SK-N-SH (cell line): Measurements from ENCODE around the gene CLSTN2. TPM values are rescaled to one million over a fixed set of nuclear protein-coding genes. Genes with fewer than 3 reads are reported as not detected.

Experiments used
- CTCF ChIA-PET: fragments of 300-600, 350-600 bp; formaldehyde crosslinking; extraction: SDS; loops from one replicate; lab custom pipeline; 2021; lab: Yijun Ruan, JAX
- POLR2A ChIA-PET: fragments of 350-600 bp; sonication (Branson Sonifier 250); formaldehyde crosslinking; extraction: SDS; loops from one replicate; lab custom pipeline; 2020; ENCODE audit warnings: antibody characterized with exemption, inconsistent platforms; lab: Yijun Ruan, JAX
- DNase-seq: peaks from one replicate; pipeline ENCODE4 v3.0.0; 2012
- H2AFZ ChIP-seq: fragments of 200-600 bp; sonication (generic); 2 replicates; pipeline ENCODE4 v1.8.1; 2016; ENCODE audit warnings: antibody characterized with exemption, mild to moderate bottlenecking, low read depth
- H3F3A ChIP-seq: fragments of 200-600 bp; sonication (generic); replicated peaks from 2 replicates; pipeline ENCODE3; 2016; ENCODE audit warnings: antibody characterized with exemption, mild to moderate bottlenecking; ENCODE audit not compliant: insufficient read depth
- H3K27ac ChIP-seq, 2 experiments: fragments of 200-500 bp in 1 of 2; fragments of 200-600 bp in 1 of 2; sonication (Bioruptor generic) in 1 of 2; sonication (generic), shearing (Covaris generic) in 1 of 2; 2 replicates each; pipeline versions ENCODE4 v1.5.1 to v1.6.1; 2014 to 2016; ENCODE audit warnings: low read depth in 2 of 2, inconsistent platforms in 1 of 2, low read length in 1 of 2, mild to moderate bottlenecking in 1 of 2, mixed read lengths in 1 of 2
- H3K27me3 ChIP-seq: fragments of 200-600 bp; sonication (generic), shearing (Covaris generic); 2 replicates; pipeline ENCODE4 v1.6.1; 2016; ENCODE audit warnings: mixed run types; ENCODE audit not compliant: insufficient read depth
- H3K36me3 ChIP-seq, 2 experiments: fragments of 200-500 bp in 1 of 2; fragments of 200-600 bp in 1 of 2; sonication (Bioruptor generic) in 1 of 2; sonication (generic) in 1 of 2; replicated peaks in 1 of 2; 2 replicates each; pipeline versions ENCODE3 to v1.5.1; 2014 to 2016; ENCODE audit warnings: low read length in 1 of 2, mild to moderate bottlenecking in 1 of 2; ENCODE audit not compliant: insufficient read depth in 2 of 2, control insufficient read depth in 1 of 2
- H3K4me1 ChIP-seq, 2 experiments: fragments of 200-500 bp in 1 of 2; fragments of 200-600 bp in 1 of 2; sonication (Bioruptor generic) in 1 of 2; sonication (generic), shearing (Covaris generic) in 1 of 2; 2 replicates each; pipeline versions ENCODE4 v1.5.1 to v1.6.1; 2014 to 2016; ENCODE audit warnings: low read depth in 1 of 2, low read length in 1 of 2, mixed run types in 1 of 2; ENCODE audit not compliant: insufficient read depth in 2 of 2, control insufficient read depth in 1 of 2
- H3K4me2 ChIP-seq: fragments of 200-600 bp; sonication (generic), shearing (Covaris generic); 2 replicates; pipeline ENCODE4 v1.6.1; 2017; ENCODE audit warnings: mixed run types
- H3K4me3 ChIP-seq, 2 experiments: fragments of 200-500 bp in 1 of 2; fragments of 200-600 bp in 1 of 2; sonication (Bioruptor generic) in 1 of 2; sonication (generic), shearing (Covaris generic) in 1 of 2; 2 replicates each; pipeline versions ENCODE4 v1.5.1 to v1.8.1; 2014 to 2016; ENCODE audit warnings: low read depth in 2 of 2, inconsistent platforms in 1 of 2, low read length in 1 of 2, mild to moderate bottlenecking in 1 of 2, mixed read lengths in 1 of 2, moderate library complexity in 1 of 2
- H3K79me2 ChIP-seq: fragments of 200-600 bp; sonication (generic); 2 replicates; pipeline ENCODE4 v1.8.1; 2017; ENCODE audit warnings: mild to moderate bottlenecking; ENCODE audit not compliant: insufficient read depth
- H3K9ac ChIP-seq: fragments of 200-600 bp; sonication (generic); 2 replicates; pipeline ENCODE4 v1.6.1; 2017; ENCODE audit warnings: mixed run types
- H3K9me2 ChIP-seq: fragments of 200-600 bp; sonication (generic); 2 replicates; pipeline ENCODE4 v1.6.1; 2017; ENCODE audit warnings: mixed run types
- H3K9me3 ChIP-seq: fragments of 200-600 bp; sonication (generic); 2 replicates; pipeline ENCODE4 v1.6.1; 2017; ENCODE audit warnings: mixed run types, mild to moderate bottlenecking, moderate library complexity
- H4K20me1 ChIP-seq: fragments of 200-600 bp; sonication (generic); 2 replicates; pipeline ENCODE4 v1.6.1; 2017; ENCODE audit warnings: mild to moderate bottlenecking, mixed run types; ENCODE audit not compliant: insufficient read depth
- ELF1 ChIP-seq: IDR thresholded peaks from 2 replicates; pipeline ENCODE4 v1.4.0; 2012
- EP300 ChIP-seq, 2 experiments: IDR thresholded peaks; 2 replicates each; pipeline versions ENCODE4 v1.4.0 to v1.6.1; 2012; ENCODE audit warnings: borderline replicate concordance in 1 of 2, low read depth in 1 of 2, low read length in 1 of 2
- FOXJ3 ChIP-seq: sonication (generic); formaldehyde crosslinking; IDR thresholded peaks from 2 replicates; pipeline ENCODE4 v1.5.1; 2020; ENCODE audit warnings: mild to moderate bottlenecking, missing genetic modification reagents
- FOXM1 ChIP-seq: IDR thresholded peaks from 2 replicates; pipeline ENCODE4 v1.4.0; 2012; ENCODE audit warnings: low read depth, mild to moderate bottlenecking
- GABPA ChIP-seq: IDR thresholded peaks from 2 replicates; pipeline ENCODE4 v1.4.0; 2012; ENCODE audit warnings: low read depth, mild to moderate bottlenecking
- GATA2 ChIP-seq: sonication (generic); formaldehyde crosslinking; IDR thresholded peaks from 2 replicates; pipeline ENCODE4 v1.5.0; 2020; ENCODE audit warnings: mild to moderate bottlenecking, missing genetic modification reagents
- MXI1 ChIP-seq: IDR thresholded peaks from 2 replicates; pipeline ENCODE4 v1.6.1; 2012; ENCODE audit warnings: mild to moderate bottlenecking, low read depth, low read length, improper control_type of control experiment
- NFIC ChIP-seq: IDR thresholded peaks from 2 replicates; pipeline ENCODE4 v1.4.0; 2012; ENCODE audit warnings: borderline replicate concordance
- NRF1 ChIP-seq: IDR thresholded peaks from 2 replicates; pipeline ENCODE4 v1.6.1; 2012; ENCODE audit warnings: low read depth, mild to moderate bottlenecking, low read length
- POLR2AphosphoS5 ChIP-seq: IDR thresholded peaks from 2 replicates; pipeline ENCODE4 v1.6.1; 2012; ENCODE audit warnings: low read depth, low read length
- RCOR1 ChIP-seq: fragments of 150-350 bp; IDR thresholded peaks from 2 replicates; pipeline ENCODE4 v1.6.1; 2017; ENCODE audit warnings: antibody characterized with exemption, low read length
- RFX5 ChIP-seq: IDR thresholded peaks from 2 replicates; pipeline ENCODE4 v1.6.1; 2012; ENCODE audit warnings: mild to moderate bottlenecking, improper control_type of control experiment, low read length
- RXRA ChIP-seq: IDR thresholded peaks from 2 replicates; pipeline ENCODE4 v1.4.0; 2012; ENCODE audit warnings: low read depth, mild to moderate bottlenecking, borderline replicate concordance
- SMC3 ChIP-seq: IDR thresholded peaks from 2 replicates; pipeline ENCODE4 v1.6.1; 2012; ENCODE audit warnings: low read depth, low read length, improper control_type of control experiment
- TEAD4 ChIP-seq: IDR thresholded peaks from 2 replicates; pipeline ENCODE4 v1.4.0; 2012; ENCODE audit warnings: mild to moderate bottlenecking, borderline replicate concordance; ENCODE audit not compliant: insufficient read depth
- YY1 ChIP-seq: IDR thresholded peaks from 2 replicates; pipeline ENCODE4 v1.4.0; 2012; ENCODE audit warnings: low read depth, mild to moderate bottlenecking
- WGBS: methylation state at CpG from one replicate; pipeline ENCODE4 v1.1.6; 2017; ENCODE audit warnings: low lambda C conversion rate; 5-methylcytosine and 5-hydroxymethylcytosine counted together
- polyA plus RNA-seq, 3 experiments: library from polyadenylated mRNA; depleted of rRNA; stranded (reverse); fragments of >200 nt; gene quantifications; 2 replicates each; pipeline ENCODE4 v1.2.3, GENCODE V29; 2012
- TF ChIP-seq, protein P1 (sequence below): IDR thresholded peaks from 2 replicates; pipeline ENCODE4 v1.4.0; 2012; ENCODE audit warnings: low read depth
- TF ChIP-seq, protein P2 (sequence below): IDR thresholded peaks from 2 replicates; pipeline ENCODE4 v1.4.0; 2012; ENCODE audit warnings: low read depth, borderline replicate concordance

CLSTN2 gene
- polyA plus RNA-seq, 1 of the 3 experiments (the other 2 are of a cell fraction) = 0.02 TPM

DNA sequence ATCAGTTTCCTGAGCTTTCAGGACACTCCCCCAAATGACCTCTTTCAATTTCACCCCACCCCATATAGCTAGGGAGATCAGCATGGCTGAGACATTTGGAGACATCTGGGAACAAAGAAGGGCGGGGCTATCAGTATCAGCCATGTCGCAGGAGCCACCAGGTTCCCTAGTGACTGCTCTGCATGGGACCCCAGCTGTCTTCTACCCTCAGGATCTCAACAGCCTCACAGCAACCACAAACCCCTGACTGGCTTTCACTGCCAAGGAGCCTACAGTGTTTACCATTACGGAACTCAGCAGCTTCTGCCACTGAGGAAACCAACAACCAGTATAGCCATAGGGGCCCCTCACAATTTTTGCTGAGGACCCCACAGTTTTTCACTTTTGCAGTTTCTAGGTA, 473.3 kb downstream of the CLSTN2 start:
- no peaks in the 10 kb centered on the region for H3K9me2 ChIP-seq
- no peak for TF ChIP-seq RFX5
- TF ChIP-seq FOXM1 = no peak
- no peak for TF ChIP-seq NRF1
- no peak for TF ChIP-seq MXI1
- TF ChIP-seq RCOR1 = no peak
- TF ChIP-seq NFIC = no peak
- TF ChIP-seq, all 33 proteins: peak for 0
- H3K36me3 ChIP-seq = no peaks in the 10 kb centered on the region
- no peaks in the 10 kb centered on the region for H3K79me2 ChIP-seq
- no peak overlapping the region for H3K27ac ChIP-seq
- no peaks in the 10 kb centered on the region for H4K20me1 ChIP-seq
- H3K9ac ChIP-seq = no peak overlapping the region
- no peaks in the 10 kb centered on the region for H3F3A ChIP-seq
- no peaks in the 10 kb centered on the region for H3K27me3 ChIP-seq
- no peak overlapping the region for H2AFZ ChIP-seq
- no peaks in the 10 kb centered on the region for H3K9me3 ChIP-seq
- no peaks in the 10 kb centered on the region for H3K4me1 ChIP-seq
- ChIA-PET POLR2A (no interaction called here), CTCF (interaction anchor here (1.2 kb wide), 1 partner anchor 14 kb away, joined by 3 read pairs; no protein-coding TSS in a partner anchor)
- WGBS = 31% methylated on average over 3 of the region's 3 CpGs
- no peak overlapping the region for H3K4me3 ChIP-seq
- no peak for DNase-seq
- H3K4me2 ChIP-seq = no peak overlapping the region

DNA sequence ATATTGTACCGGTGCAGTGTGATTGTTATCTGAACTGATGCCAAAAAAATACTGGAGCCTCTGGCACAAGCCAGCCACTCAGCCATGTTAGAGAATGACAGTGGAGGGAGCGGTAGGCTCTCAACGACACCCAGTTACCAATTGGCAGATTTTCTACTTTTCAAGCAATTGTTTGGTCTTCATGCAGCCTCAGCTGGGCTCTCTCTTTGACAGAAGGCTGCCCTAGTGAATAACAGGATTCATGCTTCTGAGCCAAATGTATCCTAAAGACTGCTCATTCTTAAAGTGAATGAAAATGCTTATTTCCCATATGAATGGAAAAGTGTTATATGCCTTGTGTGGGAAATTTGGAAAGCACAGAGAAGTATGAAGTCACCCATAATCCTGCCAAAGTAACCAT, 481.7 kb downstream of the CLSTN2 start:
- H3K27ac ChIP-seq = no peak overlapping the region
- H3K9me2 ChIP-seq = no peaks in the 10 kb centered on the region
- no peak overlapping the region for H3K9ac ChIP-seq
- no peak overlapping the region for H2AFZ ChIP-seq
- H3K79me2 ChIP-seq = no peaks in the 10 kb centered on the region
- WGBS = 52% methylated on average over 3 of the region's 3 CpGs
- ChIA-PET CTCF (no interaction called here), POLR2A (no interaction called here)
- H3K4me1 ChIP-seq = no peaks in the 10 kb centered on the region; a peak in 1 of 4 replicates
- no peaks in the 10 kb centered on the region for H4K20me1 ChIP-seq
- TF ChIP-seq, protein P1, sequence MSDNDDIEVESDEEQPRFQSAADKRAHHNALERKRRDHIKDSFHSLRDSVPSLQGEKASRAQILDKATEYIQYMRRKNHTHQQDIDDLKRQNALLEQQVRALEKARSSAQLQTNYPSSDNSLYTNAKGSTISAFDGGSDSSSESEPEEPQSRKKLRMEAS = no peak
- TF ChIP-seq ELF1 (no peak), GABPA (no peak)
- H3K4me3 ChIP-seq = no peak overlapping the region
- no peak overlapping the region for H3K4me2 ChIP-seq
- no peak for DNase-seq
- H3K36me3 ChIP-seq = no peaks in the 10 kb centered on the region
- no peaks in the 10 kb centered on the region for H3F3A ChIP-seq
- H3K9me3 ChIP-seq = no peaks in the 10 kb centered on the region
- no peaks in the 10 kb centered on the region for H3K27me3 ChIP-seq

DNA sequence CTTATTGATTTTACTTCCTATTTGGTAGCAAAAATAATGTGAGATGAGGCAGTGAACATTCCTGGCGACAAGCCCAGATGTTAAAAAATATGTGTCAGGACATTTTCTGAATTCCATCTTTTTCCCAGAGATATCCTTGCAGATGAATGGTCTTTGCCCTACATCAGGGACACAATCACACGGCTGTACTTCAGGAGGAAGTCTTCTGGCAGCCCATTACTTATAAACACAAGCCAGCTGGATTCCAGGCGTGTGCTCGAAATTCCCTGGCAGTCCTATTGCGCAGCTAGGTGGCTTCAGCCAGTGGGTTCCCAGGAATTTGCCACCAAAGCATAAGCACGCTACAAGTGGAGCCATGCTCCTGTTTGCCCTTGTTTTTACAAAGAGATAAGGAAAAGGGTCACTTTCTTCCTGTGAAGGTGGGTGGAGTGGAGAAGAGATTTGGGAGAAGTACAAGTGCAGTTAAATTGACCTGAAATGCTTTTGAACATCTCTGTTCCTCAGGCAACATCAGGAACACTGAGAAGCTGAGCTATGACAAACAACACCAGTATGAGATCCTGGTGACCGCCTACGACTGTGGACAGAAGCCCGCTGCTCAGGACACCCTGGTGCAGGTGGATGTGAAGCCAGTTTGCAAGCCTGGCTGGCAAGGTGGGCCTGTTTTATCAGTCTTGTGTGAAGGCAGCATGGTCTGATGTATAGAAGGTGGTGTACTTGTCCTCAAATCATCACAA, 485.8 kb downstream of the CLSTN2 start:
- no peak overlapping the region for H3K27ac ChIP-seq

More for the DNA sequence above, 485.8 kb downstream of the CLSTN2 start:
- no peak overlapping the region for H3K4me3 ChIP-seq
- H3K79me2 ChIP-seq = no peaks in the 10 kb centered on the region
- H2AFZ ChIP-seq = no peak overlapping the region
- ChIA-PET POLR2A (no interaction called here), CTCF (interaction anchor here (1.2 to 3.0 kb wide), 3 partner anchors 11 to 67 kb away, joined by 3 to 13 read pairs (median 3); no protein-coding TSS in a partner anchor)
- WGBS = 29% methylated on average over 9 of the region's 9 CpGs
- no peaks in the 10 kb centered on the region for H3K36me3 ChIP-seq
- no peak overlapping the region for H3K4me2 ChIP-seq
- H3K4me1 ChIP-seq = peaks cover 0 to 8% of the 10 kb centered on the region in 2 experiments; a peak in 2 of 4 replicates
- no peak overlapping the region for H3K9ac ChIP-seq
- TF ChIP-seq, protein P2, sequence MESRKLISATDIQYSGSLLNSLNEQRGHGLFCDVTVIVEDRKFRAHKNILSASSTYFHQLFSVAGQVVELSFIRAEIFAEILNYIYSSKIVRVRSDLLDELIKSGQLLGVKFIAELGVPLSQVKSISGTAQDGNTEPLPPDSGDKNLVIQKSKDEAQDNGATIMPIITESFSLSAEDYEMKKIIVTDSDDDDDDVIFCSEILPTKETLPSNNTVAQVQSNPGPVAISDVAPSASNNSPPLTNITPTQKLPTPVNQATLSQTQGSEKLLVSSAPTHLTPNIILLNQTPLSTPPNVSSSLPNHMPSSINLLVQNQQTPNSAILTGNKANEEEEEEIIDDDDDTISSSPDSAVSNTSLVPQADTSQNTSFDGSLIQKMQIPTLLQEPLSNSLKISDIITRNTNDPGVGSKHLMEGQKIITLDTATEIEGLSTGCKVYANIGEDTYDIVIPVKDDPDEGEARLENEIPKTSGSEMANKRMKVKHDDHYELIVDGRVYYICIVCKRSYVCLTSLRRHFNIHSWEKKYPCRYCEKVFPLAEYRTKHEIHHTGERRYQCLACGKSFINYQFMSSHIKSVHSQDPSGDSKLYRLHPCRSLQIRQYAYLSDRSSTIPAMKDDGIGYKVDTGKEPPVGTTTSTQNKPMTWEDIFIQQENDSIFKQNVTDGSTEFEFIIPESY = no peak
- TF ChIP-seq NRF1 (no peak), RXRA (no peak), TEAD4 (no peak), FOXJ3 (CRISPR knock-in tag) (no peak), NFIC (no peak), YY1 (no peak), POLR2AphosphoS5 (no peak), SMC3 (no peak), EP300 (IDR thresholded peaks at IDR 0.05; ENCODE audit: borderline replicate concordance in 1 of 2, low read depth in 1 of 2, low read length in 1 of 2) (no peak), GABPA (no peak), GATA2 (no peak)
- no peaks in the 10 kb centered on the region for H3F3A ChIP-seq
- no peaks in the 10 kb centered on the region for H4K20me1 ChIP-seq
- no peaks in the 10 kb centered on the region for H3K9me2 ChIP-seq
- no peak for DNase-seq
- no peaks in the 10 kb centered on the region for H3K27me3 ChIP-seq
- H3K9me3 ChIP-seq = no peaks in the 10 kb centered on the region
